ENCODE results near the gene MYO1D.

DNA sequence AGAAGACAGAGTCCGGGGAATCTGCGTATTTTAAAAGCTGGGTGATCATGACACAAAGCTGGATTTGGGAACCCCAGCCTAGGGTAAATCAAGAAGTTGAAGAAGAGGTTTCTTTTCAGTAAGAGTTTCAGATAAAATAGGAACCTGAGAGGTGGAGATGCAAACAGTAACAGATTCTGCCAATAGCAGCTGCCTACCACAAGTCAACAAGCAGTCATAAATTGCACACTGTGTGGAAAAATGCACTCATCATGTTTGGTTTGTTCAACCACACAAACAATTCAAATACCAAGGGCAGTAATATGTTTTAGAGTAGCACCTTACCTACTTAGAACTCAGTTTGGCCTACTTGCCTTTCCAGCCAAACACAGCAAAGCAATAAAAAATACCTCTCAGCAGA, 14.0 kb downstream of the MYO1D start:
- TF ChIP-seq CTCF (conservative IDR thresholded peaks at IDR 0.05; ENCODE audit: low read depth, low read length) = no peak
- TF ChIP-seq EZH2 (IDR thresholded peaks at IDR 0.05; ENCODE audit: low read length, unreplicated experiment) = no peak
- no peak for TF ChIP-seq EZH2phosphoT487 (IDR thresholded peaks at IDR 0.05; ENCODE audit: borderline replicate concordance, low read length)
